Measurements from ENCODE around the gene ASIC4. TPM values are rescaled to one million over a fixed set of nuclear protein-coding genes. Genes with fewer than 3 reads are reported as not detected.

ASIC4 gene
- polyA plus RNA-seq, 3 donors = not detected

- H3K4me1 ChIP-seq (ENCODE audit: control insufficient read depth in 1 of 2, insufficient read depth in 2 of 2, low read length in 2 of 2) = no peaks in the 10 kb centered on the region
- H3K27ac ChIP-seq (ENCODE audit: low read depth in 1 of 2, low read length in 2 of 2) = no peak overlapping the region
- intact Hi-C loops (cut with micrococcal nuclease) = loop anchor here (2.0 to 5.0 kb wide), 4 partner anchors 35 to 129 kb away; partner anchors contain the start of gene GMPPA (in 1 of the 2)
- H3K27ac Mint-ChIP-seq = no peak overlapping the region
- no peak for TF ChIP-seq CTCF (IDR thresholded peaks at IDR 0.05)
- H3K36me3 Mint-ChIP-seq = no peaks in the 10 kb centered on the region
- DNase-seq = no peak
- H3K27me3 Mint-ChIP-seq (ENCODE audit: low read depth in 3 of 3) = peaks cover 42 to 49% (median 47%) of the 10 kb centered on the region in 3 donors
- WGBS (ENCODE audit: insufficient coverage) = 84% methylated on average over 20 of the region's 20 CpGs
- no peak overlapping the region for H2AFZ ChIP-seq (ENCODE audit: insufficient read depth, low read depth, low read length, poor library complexity, severe bottlenecking)
- no peaks in the 10 kb centered on the region for H3K79me2 ChIP-seq (ENCODE audit: insufficient read depth, low read length)
- H3K9me3 Mint-ChIP-seq = peaks cover 0 to 2% (median 0%) of the 10 kb centered on the region in 7 donors
- no peaks in the 10 kb centered on the region for H4K20me1 ChIP-seq (ENCODE audit: insufficient read depth, low read length)
- no peaks in the 10 kb centered on the region for H3K9me3 ChIP-seq (replicated peaks in 1 of 2; ENCODE audit: control insufficient read depth in 1 of 2, insufficient read depth in 1 of 2, low read length in 2 of 2)
- H3K4me3 ChIP-seq (replicated peaks in 1 of 3; ENCODE audit: low read depth in 2 of 3, low read length in 3 of 3) = no peak overlapping the region
- no peak overlapping the region for H3K4me2 ChIP-seq (replicated peaks; ENCODE audit: extremely low read depth, low read length, poor library complexity, severe bottlenecking)
- H3K27me3 ChIP-seq (ENCODE audit: control insufficient read depth in 2 of 2, insufficient read depth in 2 of 2, low read length in 2 of 2) = peaks cover 13 to 20% of the 10 kb centered on the region in 2 donors
- no peak overlapping the region for H3K9ac ChIP-seq (ENCODE audit: insufficient read depth, low read length, poor library complexity, severe bottlenecking)
- H3K4me3 Mint-ChIP-seq = peak overlapping the region in 1 of 2 donors; percentile 40
- H3K36me3 ChIP-seq (replicated peaks in 1 of 2; ENCODE audit: control insufficient read depth in 1 of 2, insufficient read depth in 2 of 2, low read length in 2 of 2) = no peaks in the 10 kb centered on the region
- H3K4me1 Mint-ChIP-seq = no peaks in the 10 kb centered on the region
These were observed 17.5 kb downstream of the ASIC4 start for GRCh38 chr2:219531639-219532377.

- Histone ChIP-seq H3K4me2 (replicated peaks; ENCODE audit: extremely low read depth, low read length, poor library complexity, severe bottlenecking) (no peak overlapping the region), H3K79me2 (ENCODE audit: insufficient read depth, low read length) (no peaks in the 10 kb centered on the region), H3K27ac (ENCODE audit: low read depth in 1 of 2, low read length in 2 of 2) (no peak overlapping the region), H3K9me3 (replicated peaks in 1 of 2; ENCODE audit: control insufficient read depth in 1 of 2, insufficient read depth in 1 of 2, low read length in 2 of 2) (no peaks in the 10 kb centered on the region), H3K4me1 (ENCODE audit: control insufficient read depth in 1 of 2, insufficient read depth in 2 of 2, low read length in 2 of 2) (no peaks in the 10 kb centered on the region), H3K4me3 (replicated peaks in 1 of 3; ENCODE audit: low read depth in 2 of 3, low read length in 3 of 3) (no peak overlapping the region), H4K20me1 (ENCODE audit: insufficient read depth, low read length) (no peaks in the 10 kb centered on the region), H2AFZ (ENCODE audit: insufficient read depth, low read depth, low read length, poor library complexity, severe bottlenecking) (no peak overlapping the region), H3K9ac (ENCODE audit: insufficient read depth, low read length, poor library complexity, severe bottlenecking) (no peak overlapping the region), H3K36me3 (replicated peaks in 1 of 2; ENCODE audit: control insufficient read depth in 1 of 2, insufficient read depth in 2 of 2, low read length in 2 of 2) (no peaks in the 10 kb centered on the region), H3K27me3 (ENCODE audit: control insufficient read depth in 2 of 2, insufficient read depth in 2 of 2, low read length in 2 of 2) (peaks cover 13 to 18% of the 10 kb centered on the region in 2 donors)
- no peak for DNase-seq
- TF ChIP-seq CTCF (IDR thresholded peaks at IDR 0.05) = no peak
- Mint-ChIP-seq H3K36me3 (no peaks in the 10 kb centered on the region), H3K27ac (no peak overlapping the region), H3K27me3 (ENCODE audit: low read depth in 3 of 3) (peaks cover 41 to 45% (median 44%) of the 10 kb centered on the region in 3 donors), H3K4me1 (no peaks in the 10 kb centered on the region), H3K9me3 (peaks cover 0 to 2% (median 0%) of the 10 kb centered on the region in 7 donors), H3K4me3 (no peak overlapping the region)
- intact Hi-C loops (cut with micrococcal nuclease) = loop anchor here (5.0 kb wide), 3 partner anchors 35 to 75 kb away; partner anchors contain the start of gene GMPPA (in 1 of the 2)
- 94% methylated on average over 5 of the region's 8 CpGs for WGBS (ENCODE audit: insufficient coverage)
These were observed 18.0 kb downstream of the ASIC4 start for GRCh38 chr2:219532378-219532649.
